H1 (cell line): Measurements from ENCODE around the gene MAP3K1. TPM values are rescaled to one million over a fixed set of nuclear protein-coding genes. Genes with fewer than 3 reads are reported as not detected.

ENCODE experiments used
- CTCF ChIA-PET: fragments of 300-600 bp; sonication (Branson Sonifier 250); formaldehyde crosslinking; loops from one replicate; lab custom pipeline; 2021; ENCODE audit not compliant: partially characterized antibody; lab: Charles Lee
- POLR2A ChIA-PET: fragments of 300-600 bp; sonication (Branson Sonifier 250); formaldehyde crosslinking; loops from one replicate; lab custom pipeline; 2021; ENCODE audit warnings: inconsistent platforms; ENCODE audit not compliant: partially characterized antibody; lab: Charles Lee
- DNase-seq, 2 experiments: peaks; one replicate each; pipeline versions ENCODE4 v3.0.0 to v3.0.0-alpha.2; 2010 to 2022; ENCODE audit warnings: low spot score in 2 of 2, low read depth in 1 of 2, mixed read lengths in 1 of 2
- FAIRE-seq: peaks from 2 replicates; lab custom pipeline; 2011; peaks lifted over from hg19 to GRCh38; lab: Jason Lieb, UNC
- H2AFZ ChIP-seq: 2 replicates; pipeline ENCODE4 v1.8.1; 2012; ENCODE audit warnings: low read length, inconsistent platforms
- H2AK5ac ChIP-seq: 2 replicates; pipeline ENCODE4 v1.6.1; 2013; ENCODE audit warnings: low read depth, low read length
- H2BK120ac ChIP-seq: replicated peaks from 2 replicates; pipeline ENCODE3; 2013; ENCODE audit warnings: low read depth, low read length, inconsistent platforms
- H2BK12ac ChIP-seq: 2 replicates; pipeline ENCODE4 v1.6.1; 2013; ENCODE audit warnings: low read depth, low read length
- H2BK15ac ChIP-seq: 2 replicates; pipeline ENCODE4 v1.6.1; 2013; ENCODE audit warnings: low read length
- H2BK20ac ChIP-seq: 2 replicates; pipeline ENCODE4 v1.6.1; 2013; ENCODE audit warnings: low read length
- H2BK5ac ChIP-seq: 2 replicates; pipeline ENCODE4 v1.6.1; 2013; ENCODE audit warnings: low read depth, low read length
- H3K14ac ChIP-seq: 2 replicates; pipeline ENCODE4 v1.6.1; 2013; ENCODE audit warnings: inconsistent platforms; ENCODE audit not compliant: insufficient read length
- H3K18ac ChIP-seq: 2 replicates; pipeline ENCODE4 v1.6.1; 2013; ENCODE audit warnings: low read length; ENCODE audit errors: extremely low read depth
- H3K23ac ChIP-seq: 2 replicates; pipeline ENCODE4 v1.6.1; 2013; ENCODE audit warnings: inconsistent platforms; ENCODE audit not compliant: insufficient read length
- H3K23me2 ChIP-seq: 2 replicates; pipeline ENCODE4 v1.6.1; 2013; ENCODE audit warnings: low read depth, low read length
- H3K27ac ChIP-seq: 2 replicates; pipeline ENCODE4 v1.6.1; 2011; ENCODE audit warnings: low read depth, low read length, inconsistent platforms
- H3K27me3 ChIP-seq, 4 experiments: replicated peaks in 1 of 4; 1 replicate in 1 of 4; 2 replicates in 3 of 4; pipeline versions ENCODE4 v1.6.1 to v1.8.1; 2011 to 2013; ENCODE audit warnings: low read length in 3 of 4, mild to moderate bottlenecking in 3 of 4, inconsistent platforms in 2 of 4, mixed read lengths in 2 of 4, moderate library complexity in 1 of 4; ENCODE audit not compliant: control insufficient read depth in 3 of 4, insufficient read depth in 3 of 4; ENCODE audit errors: extremely low read depth in 1 of 4
- H3K36me3 ChIP-seq, 4 experiments: 2 replicates each; pipeline versions ENCODE4 v1.6.1 to v1.8.1; 2011 to 2013; ENCODE audit warnings: mild to moderate bottlenecking in 4 of 4, low read length in 3 of 4, moderate library complexity in 2 of 4, control low read depth in 1 of 4, inconsistent platforms in 1 of 4; ENCODE audit not compliant: insufficient read depth in 4 of 4, control insufficient read depth in 2 of 4
- H3K4ac ChIP-seq: replicated peaks from 2 replicates; pipeline ENCODE3; 2013; ENCODE audit warnings: low read length, low read depth, mixed read lengths, inconsistent platforms; ENCODE audit not compliant: insufficient read length
- H3K4me1 ChIP-seq, 4 experiments: replicated peaks in 1 of 4; 1 replicate in 1 of 4; 2 replicates in 3 of 4; pipeline versions ENCODE4 v1.6.1 to v1.8.1; 2011 to 2013; ENCODE audit warnings: low read length in 3 of 4, inconsistent platforms in 2 of 4, mixed read lengths in 1 of 4; ENCODE audit not compliant: insufficient read depth in 4 of 4, control insufficient read depth in 3 of 4
- H3K4me2 ChIP-seq, 2 experiments: 2 replicates each; pipeline versions ENCODE4 v1.6.1 to v1.8.1; 2011 to 2013; ENCODE audit warnings: low read depth in 2 of 2, low read length in 2 of 2, control low read depth in 1 of 2, inconsistent platforms in 1 of 2, mild to moderate bottlenecking in 1 of 2; ENCODE audit not compliant: insufficient read depth in 1 of 2
- H3K4me3 ChIP-seq, 4 experiments: fragments of 200-600, 300-600 bp in 1 of 4; sonication (generic), shearing (Covaris generic), sonication (Bioruptor Twin) in 1 of 4; 2 replicates each; pipeline versions ENCODE4 v1.5.1 to v1.8.1; 2011 to 2016; ENCODE audit warnings: low read length in 4 of 4, low read depth in 3 of 4, control low read depth in 2 of 4, inconsistent platforms in 2 of 4, mild to moderate bottlenecking in 2 of 4, mixed read lengths in 1 of 4, moderate library complexity in 1 of 4; ENCODE audit not compliant: insufficient read depth in 2 of 4; ENCODE audit errors: extremely low read depth in 1 of 4
- H3K56ac ChIP-seq: replicated peaks from 2 replicates; pipeline ENCODE3; 2013; ENCODE audit warnings: low read depth, mild to moderate bottlenecking, mixed read lengths, low read length, inconsistent platforms; ENCODE audit not compliant: insufficient read length
- H3K79me1 ChIP-seq: 2 replicates; pipeline ENCODE4 v1.6.1; 2013; ENCODE audit warnings: low read depth, low read length, control low read depth
- H3K79me2 ChIP-seq, 2 experiments: 2 replicates each; pipeline versions ENCODE4 v1.6.1 to v1.8.1; 2012 to 2013; ENCODE audit warnings: low read length in 2 of 2, mild to moderate bottlenecking in 2 of 2, inconsistent platforms in 1 of 2; ENCODE audit not compliant: insufficient read depth in 2 of 2, control insufficient read depth in 1 of 2
- H3K9ac ChIP-seq, 4 experiments: replicated peaks in 1 of 4; 1 replicate in 1 of 4; 2 replicates in 3 of 4; pipeline versions ENCODE4 v1.6.1 to v1.8.1; 2011 to 2013; ENCODE audit warnings: low read depth in 3 of 4, low read length in 3 of 4, control low read depth in 2 of 4, mild to moderate bottlenecking in 2 of 4, moderate library complexity in 2 of 4, inconsistent platforms in 1 of 4; ENCODE audit errors: extremely low read depth in 1 of 4
- H3K9me3 ChIP-seq, 2 experiments: 2 replicates each; pipeline versions ENCODE4 v1.6.1 to v1.8.1; 2012 to 2013; ENCODE audit warnings: mild to moderate bottlenecking in 2 of 2, moderate library complexity in 2 of 2, control low read depth in 1 of 2, inconsistent platforms in 1 of 2, low read depth in 1 of 2, low read length in 1 of 2, mixed read lengths in 1 of 2; ENCODE audit not compliant: insufficient read depth in 2 of 2
- H4K20me1 ChIP-seq, 2 experiments: replicated peaks in 1 of 2; 2 replicates each; pipeline versions ENCODE3 to v1.8.1; 2011 to 2013; ENCODE audit warnings: inconsistent platforms in 2 of 2, low read length in 2 of 2, mild to moderate bottlenecking in 1 of 2; ENCODE audit not compliant: insufficient read depth in 2 of 2, control insufficient read depth in 1 of 2
- H4K5ac ChIP-seq: 2 replicates; pipeline ENCODE4 v1.6.1; 2013; ENCODE audit warnings: low read length, low read depth, mixed read lengths, inconsistent platforms; ENCODE audit not compliant: insufficient read length
- H4K8ac ChIP-seq: 2 replicates; pipeline ENCODE4 v1.8.0; 2013; ENCODE audit warnings: mild to moderate bottlenecking, moderate library complexity, low read length, inconsistent platforms; ENCODE audit not compliant: insufficient read depth; ENCODE audit errors: extremely low read depth
- H4K91ac ChIP-seq: replicated peaks from 2 replicates; pipeline ENCODE3; 2013; ENCODE audit warnings: low read length, mixed read lengths, inconsistent platforms; ENCODE audit not compliant: insufficient read length
- CREB1 ChIP-seq: IDR thresholded peaks from 2 replicates; pipeline ENCODE4 v1.6.1; 2012; ENCODE audit warnings: inconsistent platforms
- KDM4A ChIP-seq: IDR thresholded peaks from one replicate; pipeline ENCODE4 v1.7.1; 2012; ENCODE audit warnings: low read depth, mild to moderate bottlenecking, moderate library complexity, low read length, inconsistent platforms; ENCODE audit not compliant: severe bottlenecking
- MAFK ChIP-seq: IDR thresholded peaks from 2 replicates; pipeline ENCODE4 v1.6.1; 2012; ENCODE audit warnings: low read depth, mild to moderate bottlenecking, improper control_type of control experiment, low read length
- WGBS, 2 experiments: shearing (Covaris generic) in 1 of 2; methylation state at CpG; one replicate each; pipeline versions ENCODE4 v1.1.6 to v1.1.7; 2013 to 2015; ENCODE audit warnings: low lambda C conversion rate in 2 of 2, mixed read lengths in 2 of 2, inconsistent platforms in 1 of 2, low coverage in 1 of 2, missing lambda C conversion rate in 1 of 2; ENCODE audit not compliant: insufficient replicate concordance in 2 of 2, insufficient coverage in 1 of 2, insufficient read length in 1 of 2; ENCODE audit errors: extremely low coverage in 1 of 2, missing lambda C conversion rate in 1 of 2; 5-methylcytosine and 5-hydroxymethylcytosine counted together
- polyA plus RNA-seq, 7 experiments: library from polyadenylated mRNA; depleted of rRNA in 3 of 7; stranded (reverse) in 5 of 7; unstranded in 2 of 7; fragments of >200 nt in 5 of 7; fragments of 200-250 nt in 2 of 7; gene quantifications; 1 replicate in 5 of 7; 2 replicates in 1 of 7; 4 replicates in 1 of 7; pipeline versions ENCODE4 v1.2.1 to v1.2.3, GENCODE V29; 2011 to 2013; ENCODE audit warnings: missing spikeins in 2 of 7, mixed read lengths in 2 of 7
- total RNA-seq: library from RNA; stranded (reverse); fragmentation: NEBNext Ultra II Directional; extraction: Animal tissue kit (Norgen Biotek cat#: 25700); gene quantifications from 2 replicates; pipeline ENCODE4 v1.2.1, GENCODE V29; 2021

MAP3K1 gene
- total and polyA plus RNA-seq, 2 of the 8 experiments (the other 6 are each of a cell fraction or from before 2014, with no cell fraction given) = 3.9 to 11.8 TPM

DNA sequence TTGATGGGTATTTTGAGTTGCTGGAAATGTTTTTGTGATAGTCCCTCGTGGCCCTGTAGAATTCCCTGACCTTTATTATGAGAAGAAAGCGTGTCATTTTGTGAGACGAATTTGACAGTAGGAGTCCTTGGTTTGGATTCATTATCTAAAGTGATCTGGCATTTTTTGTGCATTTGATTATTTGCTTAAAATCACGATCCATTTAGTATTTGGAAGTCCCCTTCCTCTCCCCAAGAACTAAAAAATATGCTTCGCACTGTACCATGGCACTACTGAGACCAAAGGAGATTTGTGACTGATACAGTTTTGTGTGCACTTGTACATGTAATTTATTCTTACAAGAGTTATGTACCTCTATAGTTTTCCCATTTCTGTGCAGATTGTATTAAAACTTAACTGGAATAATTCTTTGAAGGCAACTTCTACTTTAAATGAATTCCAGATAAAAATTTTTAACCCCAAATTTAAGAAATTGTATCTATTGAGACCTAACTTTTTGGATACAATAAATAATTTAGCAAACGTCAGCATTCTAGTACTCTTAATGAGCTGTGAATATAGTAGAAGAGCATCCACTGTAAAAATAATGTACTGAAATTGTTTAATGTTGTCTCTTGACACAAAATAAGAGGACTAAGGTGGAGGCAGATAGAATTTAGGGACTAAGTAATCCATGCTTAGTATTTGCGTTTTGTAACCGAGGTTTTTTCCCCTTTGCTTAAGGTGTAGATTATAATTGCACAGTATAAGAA lies 2.1 kb downstream of the MAP3K1 start:
- ChIA-PET CTCF (interaction anchor here (1.2 to 2.1 kb wide), 2 partner anchors 10 to 21 kb away, joined by 3 to 8 read pairs; no protein-coding TSS in a partner anchor), POLR2A (no interaction called here)
- no peak overlapping the region for H2AFZ ChIP-seq
- 39% methylated on average over 8 of the region's 8 CpGs; no CpG with 5 or more reads in 1 of the 2 experiments for WGBS, 2 experiments
- peaks cover 0 to 9% (median 0%) of the 10 kb centered on the region in 4 experiments; a peak in 1 of 7 replicates for H3K27me3 ChIP-seq
- TF ChIP-seq CREB1 = no peak
- TF ChIP-seq MAFK = peak; percentile 12; the same call in 1 of the 2 replicates
- no peak for TF ChIP-seq KDM4A
- no peak overlapping the region for H2AK5ac ChIP-seq
- H3K27ac ChIP-seq = no peak overlapping the region
- DNase-seq = no peak
- H2BK15ac ChIP-seq = no peak overlapping the region
- no peak overlapping the region for H2BK12ac ChIP-seq
- no peak overlapping the region for H4K8ac ChIP-seq
- H3K4me3 ChIP-seq = peak overlapping the region; percentile 48 to 78 (median 65); a peak in 6 of 8 replicates
- no peak overlapping the region for H4K5ac ChIP-seq
- peaks cover 14% of the 10 kb centered on the region for H3K23me2 ChIP-seq
- H3K14ac ChIP-seq = no peak overlapping the region
- no peaks in the 10 kb centered on the region for H3K9me3 ChIP-seq
- no peaks in the 10 kb centered on the region for H3K36me3 ChIP-seq
- H3K79me2 ChIP-seq = peaks cover 0 to 50% of the 10 kb centered on the region in 2 experiments; a peak in 2 of 4 replicates
- no peak for FAIRE-seq
- no peak overlapping the region for H2BK120ac ChIP-seq
- H2BK5ac ChIP-seq = no peak overlapping the region
- H4K20me1 ChIP-seq = peaks cover 0 to 8% of the 10 kb centered on the region in 2 experiments
- no peak overlapping the region for H3K18ac ChIP-seq
- no peak overlapping the region for H3K9ac ChIP-seq
- peak overlapping the region; percentile 79 to 97 for H3K4me2 ChIP-seq
- peaks cover 0 to 8% (median 2%) of the 10 kb centered on the region in 4 experiments; a peak in 5 of 7 replicates for H3K4me1 ChIP-seq
- H4K91ac ChIP-seq = no peak overlapping the region
- H3K4ac ChIP-seq = no peak overlapping the region
- no peaks in the 10 kb centered on the region for H3K79me1 ChIP-seq
- H2BK20ac ChIP-seq = no peak overlapping the region
- no peak overlapping the region for H3K56ac ChIP-seq
- no peak overlapping the region for H3K23ac ChIP-seq
